Activated gamma-delta T cell treated with Interleukin-2 at 50 U/mL for 16 hours (primary cell): ENCODE results near the gene VEZF1.

ENCODE experiments used
- DNase-seq: peaks from one replicate; pipeline ENCODE4 v3.0.0-alpha.2; 2020

Gene VEZF1

GRCh38 chr17:57947369-57947768 lies 40.7 kb downstream of the VEZF1 start:
- no peak for DNase-seq

DNA sequence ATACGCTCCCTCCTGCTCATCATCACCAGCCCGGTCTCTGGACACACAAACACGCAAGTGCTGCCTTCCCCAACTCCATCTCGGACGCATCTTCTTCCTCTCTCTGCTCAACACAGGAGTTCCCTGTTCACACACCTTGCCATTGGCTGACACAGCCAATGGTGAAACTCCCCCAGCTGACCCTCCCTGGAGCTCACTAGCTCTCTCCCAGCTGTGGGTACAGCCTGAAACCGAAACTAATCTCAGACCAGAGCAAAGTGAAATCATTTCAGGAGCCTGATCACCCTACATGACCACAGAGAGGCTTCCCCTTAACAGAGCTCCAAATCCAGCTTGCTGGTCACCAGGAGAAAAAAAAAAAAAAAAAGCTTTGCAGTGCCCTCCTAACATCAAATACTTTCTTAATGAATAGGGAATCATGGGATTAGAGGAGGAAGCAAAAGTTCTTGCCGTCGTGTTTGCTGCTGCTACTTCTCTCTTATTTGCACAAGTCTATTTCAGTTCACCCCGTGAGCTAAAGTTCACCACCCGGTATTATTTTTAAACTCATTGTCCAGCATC lies 41.2 kb downstream of the VEZF1 start:
- no peak for DNase-seq

DNA sequence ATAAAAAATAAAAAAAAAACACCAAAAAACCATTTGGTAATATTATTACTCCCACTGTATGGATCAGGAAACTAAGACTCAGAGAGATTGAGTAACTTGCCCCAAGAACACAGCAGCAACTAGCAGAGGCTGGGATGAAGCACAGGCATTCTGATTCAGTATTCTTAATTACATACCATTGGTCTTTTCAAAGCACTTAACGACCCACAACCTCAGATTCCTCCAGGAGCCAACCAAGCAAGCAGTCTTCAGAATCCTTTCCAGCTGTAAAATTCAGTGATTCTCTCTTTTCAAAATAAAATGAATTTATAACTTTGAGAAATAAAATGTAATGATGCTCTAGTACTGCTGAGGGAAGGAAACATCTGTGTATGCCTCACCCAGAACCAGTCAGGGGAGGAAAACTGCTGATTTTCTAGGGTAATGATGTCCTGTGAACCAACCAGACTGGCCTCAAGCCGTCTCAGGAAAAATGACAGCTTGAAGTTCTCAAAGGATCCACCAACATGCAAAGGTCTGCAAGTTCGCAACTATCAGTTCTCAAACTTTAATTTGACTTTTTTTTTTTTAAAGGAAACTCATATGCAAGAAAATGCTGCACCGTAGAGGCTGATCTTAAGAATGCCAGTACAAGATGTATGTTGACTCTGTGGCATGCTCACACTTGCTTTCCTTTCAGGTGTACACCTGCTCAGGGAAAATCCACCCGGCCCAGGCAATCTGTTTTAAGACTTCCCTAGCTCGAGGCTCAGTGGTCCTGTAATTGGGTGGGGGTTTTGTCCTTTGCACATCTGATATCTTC lies 41.9 kb downstream of the VEZF1 start:
- DNase-seq = no peak

DNA sequence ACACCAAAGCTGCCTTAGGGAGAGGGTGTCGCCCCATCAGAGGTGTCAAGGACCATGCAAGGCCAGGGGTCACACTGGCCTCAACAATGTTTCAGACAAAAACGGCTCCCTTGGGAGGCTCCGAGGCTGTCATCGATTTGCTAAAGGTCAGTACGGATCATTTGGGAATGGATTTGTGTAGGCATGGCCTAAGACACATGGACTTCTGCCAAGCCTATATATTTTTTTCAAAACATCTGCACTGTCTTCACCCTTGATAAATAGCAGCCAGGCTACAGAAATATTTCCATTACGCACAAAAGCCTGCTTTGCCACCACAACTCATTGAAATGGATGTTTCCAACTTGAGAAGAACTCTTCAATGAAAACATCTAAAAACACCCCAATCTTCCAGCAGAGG lies 43.1 kb downstream of the VEZF1 start:
- DNase-seq = no peak

GRCh38 chr17:57943645-57944044 lies 44.4 kb downstream of the VEZF1 start:
- no peak for DNase-seq

GRCh38 chr17:57943140-57943539 lies 44.9 kb downstream of the VEZF1 start:
- DNase-seq = no peak

GRCh38 chr17:57941384-57942370 lies 46.4 kb downstream of the VEZF1 start:
- DNase-seq = no peak

DNA sequence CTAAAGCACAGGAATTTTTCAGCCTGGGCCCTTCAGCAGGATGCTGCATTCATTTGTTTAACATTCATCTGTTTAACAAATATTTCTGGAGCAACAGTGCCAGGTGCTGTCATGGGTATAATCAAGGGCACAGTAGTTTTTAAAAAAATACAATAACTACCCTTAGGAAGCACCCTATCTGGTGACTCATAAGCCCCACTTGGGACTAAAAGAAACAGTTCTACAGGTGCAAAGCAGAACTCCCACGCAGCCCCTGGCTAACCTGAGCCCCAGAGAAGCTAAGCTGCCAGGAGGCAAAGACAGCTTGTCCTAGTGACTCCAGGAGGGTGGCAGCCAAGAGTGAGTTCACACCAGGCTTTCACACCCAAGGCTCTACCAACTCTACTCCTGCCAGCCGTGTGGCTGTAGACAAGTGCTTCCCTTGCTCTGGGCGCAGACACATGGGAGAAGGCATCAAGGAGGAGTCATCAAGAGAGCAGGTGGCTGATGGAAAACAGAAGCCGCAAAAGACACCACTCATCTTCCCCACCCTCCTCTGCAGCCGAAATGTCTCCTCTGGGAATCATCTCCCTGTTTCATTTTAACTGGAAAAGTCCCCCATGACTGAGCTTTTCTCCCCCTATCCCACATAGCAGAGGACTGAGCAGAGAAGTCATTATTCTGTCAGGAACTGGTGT lies 47.3 kb downstream of the VEZF1 start:
- DNase-seq = no peak

GRCh38 chr17:57940231-57940630 lies 47.8 kb downstream of the VEZF1 start:
- DNase-seq = no peak

GRCh38 chr17:57939797-57940196 lies 48.3 kb downstream of the VEZF1 start:
- DNase-seq = no peak

DNA sequence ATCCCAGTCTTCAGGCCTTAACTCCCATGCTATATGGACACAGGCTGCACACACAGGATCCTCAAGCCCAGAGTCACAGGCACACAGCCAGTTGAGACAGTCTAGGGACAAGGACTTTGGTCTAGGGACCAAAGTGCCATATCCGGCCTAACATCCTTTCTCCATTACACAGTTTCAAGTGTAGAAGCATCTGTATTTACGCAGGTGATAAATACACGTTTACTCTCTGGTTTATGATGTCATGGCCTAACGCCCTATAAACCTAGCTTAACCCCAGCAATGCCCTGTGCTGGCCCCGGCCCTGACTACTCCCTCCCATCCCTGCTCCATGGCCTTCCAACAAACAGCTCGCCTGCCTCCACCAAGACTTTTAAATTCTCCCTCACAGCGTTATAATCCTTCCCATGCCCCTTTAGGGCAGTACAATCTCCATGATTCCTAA lies 50.0 kb downstream of the VEZF1 start:
- no peak for DNase-seq

DNA sequence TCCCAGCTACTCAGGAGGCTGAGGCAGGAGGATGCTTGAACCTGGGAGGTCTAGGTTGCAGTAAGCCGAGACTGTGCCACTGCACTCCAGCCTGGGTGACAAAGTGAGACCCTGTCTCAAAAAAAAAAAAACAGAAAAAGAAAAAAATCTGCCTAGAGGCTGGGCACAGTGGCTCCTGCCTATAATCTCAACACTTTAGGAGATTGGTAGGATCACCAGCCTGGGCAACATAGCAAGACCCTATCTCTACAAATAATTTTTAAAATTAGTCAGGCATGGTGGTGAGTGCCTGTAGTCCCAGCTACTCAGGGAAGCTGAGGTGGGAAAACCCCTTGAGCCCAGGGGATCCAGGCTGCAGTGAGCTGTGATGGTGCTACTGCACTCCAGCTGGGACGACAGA lies 50.6 kb downstream of the VEZF1 start:
- DNase-seq = no peak

DNA sequence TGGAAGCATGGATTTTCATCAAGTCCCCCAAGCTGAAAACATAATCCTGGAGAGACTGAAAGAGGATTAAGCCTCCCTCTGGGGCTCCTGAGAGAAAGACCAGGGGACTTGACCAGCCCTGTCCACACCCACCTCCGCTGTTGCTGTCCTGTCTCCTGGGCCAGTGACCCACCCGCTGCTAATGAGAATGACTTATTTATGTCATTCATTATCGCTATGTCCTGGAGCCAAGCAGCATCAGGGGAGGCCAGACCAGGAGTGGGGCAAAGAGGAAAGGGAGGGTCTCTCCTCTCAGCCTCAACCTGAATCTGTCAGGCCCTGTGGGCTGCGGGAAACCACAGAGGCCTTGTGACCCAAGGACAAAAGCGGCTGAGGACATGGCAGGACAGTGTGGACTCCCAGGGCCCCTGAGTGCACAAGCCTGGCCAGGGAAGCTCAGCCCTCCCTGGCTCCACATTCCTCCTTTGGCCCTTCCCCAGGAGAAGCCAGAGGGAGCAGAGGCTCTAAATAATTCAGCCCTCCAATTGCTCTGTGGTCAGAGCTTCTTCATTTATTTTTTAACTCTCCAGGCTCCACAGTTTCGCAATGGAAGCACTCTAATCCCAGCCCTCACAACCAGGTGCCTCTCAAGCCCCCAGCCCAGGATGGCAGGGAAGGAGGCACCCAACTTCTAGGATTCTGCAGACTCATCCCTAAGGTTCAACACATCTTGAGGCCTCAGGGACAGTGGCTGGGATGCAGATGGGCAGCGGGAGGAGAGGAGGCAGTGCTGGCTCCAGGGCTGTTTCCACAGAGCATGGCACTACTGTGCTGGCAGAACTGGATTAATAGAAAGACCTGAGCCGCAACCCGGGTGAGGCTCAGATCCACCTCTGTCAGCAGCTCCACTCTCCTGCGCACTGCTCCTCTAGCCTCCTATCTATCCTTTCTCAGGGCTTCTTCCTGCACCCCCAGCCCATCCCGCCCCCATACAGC lies 51.9 kb downstream of the VEZF1 start:
- DNase-seq = no peak

- no peak for DNase-seq
These were observed 56.4 kb downstream of the VEZF1 start for GRCh38 chr17:57931488-57932137.

- no peak for DNase-seq
These were observed 57.8 kb downstream of the VEZF1 start for GRCh38 chr17:57930239-57930638.

GRCh38 chr17:57929386-57929785 lies 58.7 kb downstream of the VEZF1 start:
- no peak for DNase-seq

- no peak for DNase-seq
These were observed 59.1 kb downstream of the VEZF1 start for GRCh38 chr17:57928928-57929327.

DNA sequence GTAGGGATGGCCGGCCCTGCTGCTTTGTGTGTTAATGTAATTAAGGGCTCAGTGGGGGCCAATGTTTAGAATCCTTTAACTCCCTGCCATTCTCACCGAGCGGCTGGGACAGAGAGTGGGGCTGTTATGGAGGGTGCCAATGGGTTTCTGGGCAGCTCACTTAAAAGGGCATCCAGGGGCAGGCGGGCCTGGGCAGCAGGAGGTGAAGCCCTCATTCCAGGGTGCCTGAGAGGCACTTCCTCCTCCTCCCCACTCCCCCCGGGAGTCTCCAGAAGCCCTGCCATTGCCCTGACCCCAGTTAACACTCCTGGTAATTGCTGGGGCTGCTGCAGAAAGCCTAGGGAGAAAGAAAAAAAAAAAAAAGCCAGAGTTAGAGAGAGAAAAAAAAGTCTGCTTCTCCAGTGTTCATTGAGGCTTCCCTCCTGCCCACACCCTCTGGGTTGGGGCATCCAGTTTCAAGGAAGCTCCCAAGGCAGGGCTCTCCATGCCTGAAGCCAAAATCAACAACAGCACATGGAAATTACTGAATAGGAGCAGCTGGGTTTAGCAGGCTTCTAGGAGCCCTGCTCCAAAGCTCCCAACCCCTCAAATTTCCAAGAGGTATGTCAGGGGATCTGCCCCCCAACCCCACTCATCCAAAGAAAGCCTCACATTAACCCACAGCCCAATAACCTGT lies 60.9 kb downstream of the VEZF1 start:
- no peak for DNase-seq

GRCh38 chr17:57926723-57927047 lies 61.4 kb downstream of the VEZF1 start:
- DNase-seq = no peak

DNA sequence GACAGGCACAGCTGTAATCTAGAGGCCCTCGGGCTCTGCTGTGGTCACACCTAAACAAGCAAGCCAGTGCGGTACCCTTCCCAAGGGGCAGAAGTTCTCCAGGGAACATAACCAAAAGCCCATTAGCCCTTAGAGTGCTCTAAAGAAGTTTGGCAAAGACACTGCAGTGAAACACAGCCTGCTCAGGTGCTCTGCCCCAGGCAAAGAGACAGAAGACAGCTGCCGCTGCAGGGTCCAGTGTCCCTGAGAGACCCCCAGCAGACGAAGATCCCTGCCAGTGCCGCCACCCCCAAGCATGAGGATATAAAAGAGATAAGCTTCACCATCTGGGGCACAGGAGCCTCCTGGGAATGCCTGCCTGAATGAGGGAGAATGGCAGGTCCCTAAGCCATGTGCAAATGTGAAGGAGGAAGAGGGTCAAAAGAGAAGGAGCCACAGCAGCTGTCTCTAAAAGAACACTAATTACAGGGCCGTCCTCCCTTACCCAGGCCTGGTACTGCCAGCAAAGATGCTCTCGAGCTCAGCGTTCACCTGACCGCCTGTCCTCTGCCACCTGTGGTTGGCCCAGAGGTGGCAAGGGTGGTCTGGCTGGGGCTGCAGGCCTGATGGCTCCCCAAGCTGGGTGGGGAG lies 62.6 kb downstream of the VEZF1 start:
- DNase-seq = no peak
